GM18907 (cell line): Measurements from ENCODE around the gene ENOX1.

Source experiments
- ATAC-seq: cut with Tn5 transposase; IDR thresholded peaks from one replicate; pipeline ENCODE4 v1.9.1; 2021; ENCODE audit warnings: mild to moderate bottlenecking, moderate library complexity; ENCODE audit not compliant: unreplicated experiment

Gene ENOX1

GRCh38 chr13:43401361-43401760 is 385.4 kb downstream of the ENOX1 start:
- ATAC-seq: no peak

GRCh38 chr13:43397111-43397510 is 389.7 kb downstream of the ENOX1 start:
- ATAC-seq: no peak

- ATAC-seq: no peak
Observed at GRCh38 chr13:43391036-43391435, 395.7 kb downstream of the ENOX1 start.

- ATAC-seq: no peak
Observed at GRCh38 chr13:43390619-43391018, 396.2 kb downstream of the ENOX1 start.

GRCh38 chr13:43389983-43390382 is 396.8 kb downstream of the ENOX1 start:
- ATAC-seq: no peak

- ATAC-seq: no peak
Observed at GRCh38 chr13:43389573-43389972, 397.2 kb downstream of the ENOX1 start.

GRCh38 chr13:43388282-43389034 is 398.3 kb downstream of the ENOX1 start:
- peak; percentile 78 for ATAC-seq

- ATAC-seq: no peak
Observed at GRCh38 chr13:43387880-43388279, 398.9 kb downstream of the ENOX1 start.

GRCh38 chr13:43383498-43384165 is 403.1 kb downstream of the ENOX1 start:
- ATAC-seq: no peak

- no peak for ATAC-seq
Observed at GRCh38 chr13:43379738-43380137, 407.0 kb downstream of the ENOX1 start.

GRCh38 chr13:43377973-43378372 is 408.8 kb downstream of the ENOX1 start:
- ATAC-seq: no peak

GRCh38 chr13:43377149-43377548 is 409.6 kb downstream of the ENOX1 start:
- ATAC-seq: no peak

- ATAC-seq: no peak
Observed at GRCh38 chr13:43376596-43376995, 410.2 kb downstream of the ENOX1 start.

GRCh38 chr13:43375797-43376465 is 410.8 kb downstream of the ENOX1 start:
- ATAC-seq: no peak

- no peak for ATAC-seq
Observed at GRCh38 chr13:43374621-43375020, 412.2 kb downstream of the ENOX1 start.

- ATAC-seq: no peak
Observed at GRCh38 chr13:43373400-43373799, 413.4 kb downstream of the ENOX1 start.

- no peak for ATAC-seq
Observed at GRCh38 chr13:43370842-43371241, 415.9 kb downstream of the ENOX1 start.

- ATAC-seq: no peak
Observed at GRCh38 chr13:43369319-43369718, 417.5 kb downstream of the ENOX1 start.

- no peak for ATAC-seq
Observed at GRCh38 chr13:43368003-43368402, 418.8 kb downstream of the ENOX1 start.

- ATAC-seq: no peak
Observed at GRCh38 chr13:43365039-43365344, 421.8 kb downstream of the ENOX1 start.

GRCh38 chr13:43364210-43365038 is 422.3 kb downstream of the ENOX1 start:
- ATAC-seq: no peak
